NCI-H524 treated with DMSO at 0.1 percent for 48 hours (cell line): ENCODE results near the gene MB.
"Not testable (repeated sequence)": the region's sequence is repeated elsewhere in the genome, so short reads cannot be mapped to it uniquely, and the experiment has no call there.

Experiments
- DNase-seq: peaks from one replicate; lab custom pipeline; 2025; lab: John Stamatoyannopoulos, UW

Gene MB

DNA sequence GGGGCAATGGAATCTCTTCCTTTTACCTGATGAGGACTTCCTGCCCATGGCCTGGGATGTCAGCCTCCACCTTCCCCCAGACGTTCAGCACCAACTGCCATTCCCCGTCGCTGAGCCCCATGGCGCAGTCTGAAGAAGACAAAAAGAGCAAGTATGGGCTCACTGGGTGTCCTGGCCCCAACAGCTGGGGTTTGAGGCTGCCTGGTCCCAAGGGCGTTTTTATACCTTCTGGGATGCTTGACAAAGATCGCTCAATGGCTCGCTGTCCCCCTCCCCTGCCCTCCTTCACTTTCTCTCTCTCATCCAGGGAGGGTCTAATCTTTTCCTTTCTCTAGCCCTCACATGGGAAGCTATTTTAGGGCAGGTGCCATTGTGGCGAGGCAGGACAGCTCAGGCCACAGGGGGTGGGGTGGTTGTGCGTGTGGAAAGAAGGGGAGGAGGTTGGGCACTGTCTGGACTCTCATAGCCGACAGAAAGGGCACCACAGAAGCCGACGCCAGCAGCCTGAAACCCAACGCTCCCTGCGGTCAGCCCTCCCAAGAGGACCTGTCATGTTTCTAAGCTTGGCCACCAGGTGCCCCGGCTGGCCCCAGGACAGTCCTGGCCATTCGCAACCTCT, at the start of gene MB:
TSS of gene MB (minus strand) at position 193 of the 619 bp plus-strand sequence. CDS start at position 121, 72 bp downstream.
- DNase-seq: no peak

DNA sequence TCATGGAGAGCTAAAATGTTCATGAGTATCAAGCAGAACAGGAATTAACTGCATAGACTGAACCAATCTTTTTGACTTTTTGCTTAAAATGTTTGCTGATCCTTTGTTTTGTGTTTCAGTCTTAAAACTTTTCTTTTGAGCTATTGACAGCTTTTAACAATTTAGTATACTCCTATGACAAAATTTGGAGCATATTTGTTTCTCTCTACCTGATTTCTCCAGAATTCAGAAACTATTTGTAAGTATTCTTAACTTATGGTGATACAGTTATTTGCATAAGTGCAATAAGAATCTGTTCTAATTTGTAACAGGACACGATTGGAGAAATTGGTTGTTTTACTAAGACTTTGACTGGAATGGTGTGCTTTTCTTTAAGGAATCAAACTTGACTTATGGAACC, 49.6 kb upstream of the MB start:
- not testable (repeated sequence) for DNase-seq

DNA sequence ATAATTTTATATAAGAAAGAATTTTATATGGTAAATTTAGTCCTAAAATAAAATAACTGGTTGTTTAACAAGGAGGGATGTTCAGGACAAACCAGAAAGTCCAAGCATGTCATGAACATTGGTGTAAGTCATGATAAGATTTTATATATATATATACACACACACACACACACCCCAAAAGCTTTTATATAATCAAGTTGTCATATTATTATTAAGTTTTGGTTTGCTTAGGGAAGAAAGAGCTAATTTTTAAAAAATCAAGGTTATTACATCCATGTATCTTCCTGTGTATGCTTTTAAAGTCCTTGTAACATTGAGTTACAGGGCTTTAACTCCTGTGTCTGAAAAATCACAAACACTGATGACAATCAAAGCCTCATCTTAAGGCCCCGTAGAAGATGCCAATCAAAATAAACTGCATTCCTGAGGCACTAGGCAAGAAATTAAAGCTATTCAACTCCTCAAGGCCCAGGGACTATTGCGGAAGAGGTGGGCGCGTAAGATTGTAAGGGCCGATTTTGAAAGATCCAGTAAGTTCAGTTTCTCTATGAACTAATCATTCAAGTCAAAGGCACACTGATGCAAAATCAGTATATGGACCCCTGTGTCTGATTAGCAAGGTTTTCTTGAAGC, 47.9 kb upstream of the MB start:
- DNase-seq: no peak

DNA sequence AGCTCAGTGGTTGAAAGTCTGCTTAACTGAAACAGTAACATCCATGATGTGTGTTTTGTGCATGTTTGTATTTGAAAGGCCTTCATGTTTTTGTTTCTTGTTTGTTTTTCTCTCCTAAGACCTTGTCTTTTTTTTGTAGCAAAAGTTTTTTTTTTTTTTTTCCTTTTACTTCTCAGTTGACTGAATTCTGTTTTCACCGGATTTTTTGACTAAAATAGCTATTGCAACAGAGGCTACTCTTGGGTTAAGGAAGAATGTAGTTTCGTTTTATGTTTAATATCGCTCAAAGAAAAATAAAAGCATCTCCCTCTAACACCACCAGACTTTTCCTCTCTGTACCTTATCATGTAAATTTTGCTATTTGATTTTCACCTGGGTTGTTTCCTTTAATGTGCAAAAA, 46.2 kb upstream of the MB start:
- no peak for DNase-seq

DNA sequence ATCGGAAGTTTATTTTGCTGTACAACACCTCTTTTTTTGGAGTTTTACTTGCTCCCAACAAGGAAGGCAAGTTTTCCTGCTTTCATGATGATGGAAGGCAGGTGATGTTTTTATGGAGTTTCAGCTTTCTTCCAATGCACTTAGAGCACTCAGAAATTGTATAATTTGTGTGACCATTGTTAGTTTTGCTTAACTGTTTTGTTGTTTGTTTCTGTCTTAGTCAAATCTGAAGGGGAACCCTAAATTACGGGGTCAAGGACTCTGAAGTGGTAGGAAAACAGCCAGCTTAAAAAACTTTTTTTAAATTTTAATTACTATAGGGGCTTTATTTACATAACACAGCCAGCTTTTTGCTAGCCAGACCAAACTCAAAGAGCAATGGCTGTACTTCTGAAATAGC, 45.8 kb upstream of the MB start:
- no peak for DNase-seq

DNA sequence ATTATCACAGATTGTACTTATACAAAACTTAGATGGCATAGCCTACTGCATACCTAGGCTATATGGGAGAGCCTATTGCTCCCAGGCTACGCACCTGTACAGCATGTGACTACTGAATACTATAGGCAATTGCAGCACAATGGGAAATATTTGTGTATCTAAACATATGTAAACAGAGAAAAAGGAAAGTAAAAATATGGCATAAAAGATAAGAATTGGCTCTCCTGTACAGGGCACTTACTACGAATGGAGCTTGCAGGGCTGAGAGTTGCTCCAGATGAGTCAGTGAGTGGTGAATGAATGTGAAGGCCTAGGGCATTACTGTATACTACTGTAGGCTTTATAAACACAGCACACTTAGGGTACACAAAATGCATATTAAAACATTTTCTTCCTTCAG, 44.3 kb upstream of the MB start:
- DNase-seq: no peak

DNA sequence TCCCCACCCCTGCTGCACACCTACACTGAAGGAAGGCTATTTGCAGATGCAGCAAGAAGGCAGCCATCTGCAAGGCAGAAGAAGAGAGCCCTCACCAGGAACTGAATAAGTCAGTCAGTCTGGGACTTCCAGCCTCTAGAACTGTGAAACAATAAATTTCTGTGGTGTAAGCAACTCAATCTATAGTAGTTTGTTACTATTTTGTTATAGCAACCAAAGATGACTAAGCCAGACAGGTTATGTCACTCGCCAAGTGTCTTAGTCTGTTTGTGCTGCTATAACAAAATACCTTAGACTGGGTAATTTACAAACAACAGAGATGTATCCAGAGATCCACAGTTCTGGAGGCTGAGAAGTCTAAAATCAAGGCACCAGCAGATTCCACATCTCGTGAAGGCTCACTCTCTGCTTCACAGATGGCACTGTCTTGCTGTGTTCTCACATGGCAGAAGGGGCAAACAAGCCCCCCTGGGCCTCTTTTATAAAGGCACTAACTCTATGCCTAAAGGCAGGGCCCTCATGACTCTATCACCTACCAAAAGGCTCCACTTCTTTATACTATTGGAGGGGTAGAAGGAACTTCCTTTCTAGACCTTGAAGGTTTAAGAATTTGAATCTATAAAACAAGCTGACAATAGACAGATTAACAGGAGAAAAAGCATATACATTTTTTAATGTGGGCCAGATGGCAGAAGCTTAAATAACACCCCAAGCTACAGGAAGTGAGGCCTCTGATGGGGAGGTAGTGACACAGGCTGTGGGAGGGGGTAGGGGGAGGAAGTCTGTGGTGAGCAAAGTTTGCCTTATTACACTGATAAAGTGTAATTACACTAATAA, 43.4 kb upstream of the MB start:
- DNase-seq: peak; percentile 64

DNA sequence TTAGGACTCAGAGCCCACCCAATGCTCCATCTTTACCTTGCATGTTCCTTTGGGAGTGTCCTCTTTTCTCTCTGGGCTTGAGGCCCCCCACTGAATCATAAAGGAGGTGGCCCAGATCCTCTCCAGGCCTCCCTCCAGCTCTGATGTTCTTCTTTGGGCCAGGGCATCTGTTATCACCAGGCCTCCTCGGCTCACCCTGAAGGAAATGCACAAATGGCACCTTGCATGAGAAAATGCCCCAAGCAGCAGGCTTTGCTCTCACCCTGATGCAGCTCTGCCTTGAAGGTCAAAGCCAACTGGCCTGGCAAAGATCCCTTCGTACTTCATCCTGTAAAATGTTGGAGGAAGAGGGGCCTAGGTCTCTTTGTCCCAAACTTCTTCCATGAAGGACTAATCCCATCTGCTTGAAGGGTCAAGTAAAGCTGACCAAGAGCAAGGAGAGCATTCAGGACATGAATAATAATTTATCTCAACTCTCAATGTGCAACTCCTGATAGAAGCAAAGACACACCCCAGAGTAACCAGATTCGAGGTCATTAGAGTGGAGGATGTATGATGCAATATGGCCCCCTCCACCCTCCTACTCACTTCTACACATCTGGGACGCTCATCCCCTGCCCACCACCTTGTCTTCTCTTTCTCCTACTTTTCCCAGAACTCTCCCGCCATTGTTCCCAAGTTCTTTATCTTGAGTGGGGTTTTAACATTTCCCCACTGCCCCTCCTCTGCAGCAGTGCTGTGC, 40.6 kb upstream of the MB start:
- no peak for DNase-seq

DNA sequence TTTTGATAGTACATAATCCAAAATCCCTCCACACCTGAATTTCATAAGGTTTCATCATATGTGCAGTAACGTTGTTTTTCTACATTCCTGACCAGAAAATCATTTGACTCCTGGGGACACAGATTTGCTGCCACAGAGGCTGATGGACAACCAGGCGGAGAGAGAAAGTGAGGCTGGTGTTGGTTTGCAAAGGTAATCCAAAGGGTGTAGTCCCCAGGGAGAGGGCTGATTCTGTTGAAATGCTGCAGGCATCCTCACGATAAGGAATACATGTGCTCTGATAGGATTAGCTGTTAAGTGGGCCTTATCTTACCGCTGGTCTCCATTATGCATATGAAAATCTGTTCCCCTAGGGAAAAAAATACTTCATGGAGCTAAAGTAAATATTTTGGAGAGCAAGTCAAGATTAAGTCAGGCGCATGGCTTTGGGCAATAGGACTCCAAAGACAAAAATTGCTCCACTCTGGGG, 39.2 kb upstream of the MB start:
- peak; percentile 97 for DNase-seq

DNA sequence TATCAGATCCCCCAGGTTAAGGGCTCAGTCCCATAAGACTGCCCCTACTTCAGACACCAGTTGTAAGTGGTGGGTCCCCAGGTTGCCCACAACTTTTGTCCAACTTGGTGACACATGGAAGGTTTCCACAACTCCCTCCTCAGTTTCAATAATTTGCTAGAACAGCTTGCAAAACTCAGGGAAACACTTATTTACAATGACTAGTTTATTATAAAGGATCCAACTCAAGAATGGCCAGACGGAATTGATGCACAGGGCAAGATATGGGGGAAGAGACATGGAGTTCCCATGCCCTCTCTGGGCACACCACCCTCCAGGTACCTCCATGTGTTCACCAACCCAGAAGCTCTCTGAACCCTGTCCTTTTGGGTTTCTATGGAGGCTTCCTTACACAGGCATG, 36.7 kb upstream of the MB start:
- DNase-seq: no peak

DNA sequence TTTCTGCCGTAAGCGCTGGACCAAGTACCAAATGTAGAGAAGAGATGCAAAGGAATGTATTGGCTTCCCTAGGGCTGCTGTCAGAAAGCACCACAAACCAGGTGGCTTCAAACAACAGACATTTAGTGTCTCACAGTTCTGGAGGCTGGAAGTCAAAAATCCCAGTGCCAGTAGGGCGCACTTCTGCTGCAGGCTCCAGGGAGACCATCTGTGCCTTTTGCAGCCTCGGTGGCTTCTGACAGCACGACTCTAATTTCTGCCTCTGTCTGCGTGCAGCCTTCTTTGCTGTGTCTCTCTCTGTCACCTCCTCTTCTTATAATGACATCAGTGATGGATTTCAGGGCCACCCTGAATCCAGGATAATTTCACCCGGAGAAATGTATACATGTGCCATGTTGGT, 34.0 kb upstream of the MB start:
- no peak for DNase-seq

DNA sequence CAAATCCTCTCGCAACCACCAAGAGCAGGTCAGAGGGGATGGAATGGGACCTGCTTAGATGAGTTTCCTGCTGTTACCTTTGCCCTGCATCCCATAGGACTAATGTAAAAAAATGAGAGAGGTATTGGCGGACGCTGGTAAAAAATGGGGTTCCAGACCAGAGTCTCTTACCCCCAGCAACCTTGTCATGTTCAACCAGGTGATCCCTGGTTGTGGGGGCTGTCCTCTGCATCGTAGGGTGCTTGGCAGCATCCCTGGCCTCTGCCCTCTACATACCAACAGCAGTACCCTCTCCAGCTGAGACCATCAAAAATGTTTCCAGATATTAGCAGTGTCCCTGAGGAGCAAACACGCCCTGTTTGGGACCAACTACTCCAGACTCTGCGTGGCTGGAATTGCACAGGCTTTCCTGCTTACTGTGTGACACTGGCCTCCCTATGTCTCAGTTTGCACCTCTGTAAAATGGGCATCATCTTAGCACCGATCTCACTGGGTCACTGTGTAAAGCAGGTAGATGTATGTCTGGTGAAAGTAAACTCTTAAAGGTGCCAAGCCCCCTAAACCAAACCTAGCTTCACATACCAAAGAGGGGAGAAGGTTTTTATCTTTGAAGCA, 32.6 kb upstream of the MB start:
- DNase-seq: no peak

DNA sequence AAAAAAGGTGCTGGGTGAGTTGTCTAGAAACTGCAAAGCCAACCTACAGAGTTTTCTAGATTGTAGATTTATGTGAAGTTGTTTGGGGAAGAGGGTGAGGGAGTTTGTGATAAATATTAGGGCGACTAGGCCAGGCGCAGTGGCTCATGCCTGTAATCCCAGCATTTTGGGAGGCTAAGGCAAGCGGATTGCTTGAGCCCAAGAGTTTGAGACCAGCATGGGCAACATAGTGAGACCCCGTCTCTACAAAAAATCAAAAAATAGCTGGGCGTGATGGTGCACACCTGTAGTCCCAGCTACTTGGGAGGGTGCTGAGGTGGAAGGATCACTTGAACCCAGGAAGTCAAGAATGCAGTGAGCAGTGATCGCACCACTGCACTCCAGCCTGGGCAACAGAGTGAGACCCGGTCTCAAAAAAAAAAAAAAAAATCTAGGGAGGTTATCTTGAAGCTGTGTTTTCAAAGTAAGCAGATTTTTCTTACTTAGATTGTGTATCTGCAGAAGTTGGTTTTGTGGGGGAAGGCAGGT, 32.0 kb upstream of the MB start:
- no peak for DNase-seq

DNA sequence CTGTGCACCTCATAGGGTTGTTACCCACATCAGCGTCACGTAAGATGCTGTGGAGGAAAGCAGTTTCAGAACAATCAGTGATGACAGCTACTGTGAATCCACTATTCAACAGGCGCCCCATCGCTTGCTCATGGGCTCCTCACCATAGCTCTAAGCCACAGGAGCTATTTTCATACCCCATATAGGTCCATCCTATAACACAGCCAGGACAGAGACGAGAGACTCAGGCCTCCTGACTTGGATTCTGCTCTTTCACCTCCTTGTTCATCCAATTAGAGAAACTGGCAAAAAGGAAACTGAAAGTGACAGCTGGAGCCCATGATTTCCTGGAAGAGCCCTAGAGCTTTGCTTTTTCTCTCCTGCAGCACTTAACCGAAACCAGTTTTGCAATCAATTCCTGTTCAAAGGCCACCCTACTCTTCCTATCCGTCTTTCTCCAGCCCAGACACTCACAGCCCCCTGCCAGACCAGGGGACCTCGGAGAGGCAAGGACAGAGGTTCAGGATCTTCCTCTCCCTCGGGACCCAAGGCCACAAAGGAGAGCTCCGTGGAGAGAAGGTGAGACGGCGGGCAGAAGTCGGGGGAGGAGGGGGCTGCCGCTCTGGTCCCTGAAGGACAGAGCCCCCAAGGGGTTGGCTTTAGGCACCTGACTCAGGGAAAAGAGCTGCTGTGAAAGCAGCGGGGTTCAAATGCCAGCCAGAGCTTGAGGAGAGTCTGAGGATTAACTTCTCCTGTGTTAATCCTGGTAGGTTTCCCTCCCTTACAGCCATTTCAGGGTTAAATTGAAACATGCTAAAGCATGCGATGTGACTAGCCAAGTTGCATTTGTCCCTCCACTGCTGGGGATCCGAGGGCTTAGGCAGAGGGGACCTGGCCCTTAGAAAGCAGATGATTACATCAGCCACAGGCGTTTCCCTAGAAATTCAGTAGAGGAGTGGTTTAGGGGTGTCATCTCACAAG, 31.2 kb upstream of the MB start, which contains the start of gene APOL6:
TSS of gene APOL6 (plus strand) at position 381 of the 960 bp plus-strand sequence. CDS start 7,980 bp downstream, outside the sequence.
- peak; percentile 11 for DNase-seq

DNA sequence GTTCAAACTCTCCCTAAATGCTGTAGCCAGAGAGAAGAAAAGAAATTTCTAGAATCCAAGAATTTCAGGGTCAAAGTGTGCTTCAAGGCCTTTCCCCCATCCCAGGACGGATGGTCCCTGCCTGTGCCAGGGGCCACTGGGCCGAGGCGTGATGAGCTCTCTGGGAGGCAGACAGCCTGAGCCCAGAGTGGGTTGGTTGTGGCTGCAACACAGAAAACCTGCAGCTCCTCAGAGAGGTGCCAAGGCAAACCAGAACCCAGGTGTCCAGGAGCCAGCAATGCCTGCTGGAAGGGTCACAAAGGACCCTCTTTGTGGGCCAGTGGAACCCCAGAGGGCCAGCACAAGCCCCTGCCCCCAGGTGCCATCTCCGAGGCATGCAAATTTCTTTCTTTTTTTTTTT, 28.5 kb upstream of the MB start:
- no peak for DNase-seq

DNA sequence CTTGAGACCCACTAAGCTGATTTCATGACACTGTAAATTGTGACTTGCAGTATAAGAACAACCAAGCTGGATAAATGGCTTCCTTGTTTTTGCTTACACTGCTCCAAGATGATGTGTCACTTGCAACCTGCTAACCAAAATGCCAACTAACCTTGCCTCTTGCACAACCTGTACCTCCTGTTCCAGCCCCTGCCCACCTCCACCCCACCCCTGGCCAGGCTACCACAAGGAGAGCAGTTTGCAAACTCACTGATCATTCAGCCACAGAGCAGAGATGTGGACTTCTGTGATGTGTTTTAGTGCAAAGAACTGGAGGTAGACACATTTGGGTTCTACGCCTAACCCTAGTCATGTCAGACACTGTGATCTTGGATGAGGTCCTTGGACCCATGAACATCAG, 26.9 kb upstream of the MB start:
- no peak for DNase-seq

DNA sequence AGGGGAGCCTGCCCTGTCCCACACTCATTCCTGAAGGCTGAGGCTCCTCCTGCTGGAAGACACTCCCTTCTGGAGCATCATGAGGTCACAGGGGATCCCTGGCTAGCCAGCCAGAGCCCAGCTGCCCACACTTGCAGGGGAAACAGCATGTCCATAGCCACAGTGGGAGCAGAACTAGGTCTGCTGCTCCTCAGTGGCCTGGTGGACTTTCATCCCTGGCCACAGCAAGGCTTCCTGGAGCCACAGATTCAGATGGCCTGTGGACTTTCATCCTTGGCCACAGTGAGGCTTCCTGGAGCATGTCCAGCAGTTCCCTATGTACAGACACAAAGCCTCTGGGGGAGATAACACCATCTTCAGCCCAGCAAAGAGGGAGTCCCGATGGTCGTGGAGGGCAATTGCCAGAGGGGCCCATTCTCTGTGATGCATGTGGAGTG, 25.2 kb upstream of the MB start:
- no peak for DNase-seq

DNA sequence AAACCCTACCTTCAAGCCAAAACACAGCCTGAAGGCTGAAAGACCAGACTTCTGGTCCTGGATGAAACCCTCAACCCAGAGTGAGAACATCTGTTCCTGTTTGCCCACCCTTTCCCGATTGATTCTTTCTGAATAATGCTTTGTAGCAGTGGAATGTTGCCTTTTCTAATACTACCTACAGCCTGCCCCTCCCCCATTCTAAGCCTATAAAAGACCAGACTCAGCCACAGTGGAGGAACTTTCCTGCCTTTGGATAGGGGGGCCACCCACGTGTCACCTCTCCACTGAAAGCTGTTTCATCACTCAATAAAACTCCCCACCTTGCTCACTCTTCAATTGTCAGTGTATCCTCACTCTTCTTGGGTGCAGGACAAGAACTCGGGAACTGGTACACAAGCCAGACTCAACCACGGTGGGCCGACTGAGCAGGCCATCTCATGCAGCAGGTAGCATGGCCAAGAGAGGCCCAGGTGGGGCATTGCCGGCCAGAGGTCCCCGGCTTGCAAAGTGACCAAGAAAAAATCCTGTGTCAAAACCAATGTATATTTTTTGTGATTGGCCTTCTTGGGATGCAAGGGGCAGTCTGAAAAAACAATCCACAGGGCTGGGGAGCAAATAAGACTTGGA, 24.5 kb upstream of the MB start:
- DNase-seq: no peak

DNA sequence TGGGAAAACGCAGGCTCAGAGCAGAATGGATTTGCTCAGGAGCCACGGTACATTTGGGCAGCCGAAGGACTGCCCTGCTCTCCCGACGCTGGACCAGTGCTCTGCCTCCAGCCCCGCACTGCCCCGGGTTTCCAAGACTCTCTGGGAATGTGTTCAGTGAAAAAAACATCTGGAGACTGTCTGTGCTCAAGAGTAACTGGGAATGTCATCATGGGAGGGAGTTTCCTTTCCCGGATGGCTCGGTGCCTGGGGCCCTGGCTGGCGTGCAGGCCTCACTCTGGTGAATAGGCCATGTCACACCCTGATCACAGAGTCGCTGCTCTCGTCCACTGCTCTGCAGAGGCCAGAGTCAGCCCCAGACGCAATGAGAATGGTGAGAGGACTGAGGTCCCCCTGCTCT, 21.3 kb upstream of the MB start:
- no peak for DNase-seq

DNA sequence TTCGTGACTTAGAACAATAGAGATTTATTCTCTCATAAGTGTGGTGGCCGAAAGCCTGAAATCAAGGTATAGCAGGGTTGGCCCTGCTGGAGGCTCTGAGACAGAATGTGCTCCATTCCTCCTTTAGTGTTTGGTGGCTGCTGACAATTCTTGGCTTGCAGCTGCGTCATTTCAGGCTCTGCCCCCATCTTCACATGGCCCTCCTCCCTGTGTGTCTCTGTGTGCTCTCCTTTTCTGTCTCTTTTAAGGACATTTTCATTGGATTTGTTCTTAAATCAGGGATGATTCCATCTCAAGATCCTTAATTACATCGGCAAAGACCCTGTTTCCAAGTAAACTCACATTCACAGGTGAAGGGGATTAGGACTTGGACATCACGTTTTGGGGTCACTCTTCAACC, 20.9 kb upstream of the MB start:
- no peak for DNase-seq
